ENCODE results near the gene ZBTB8B.

The ZBTB8B gene

DNA sequence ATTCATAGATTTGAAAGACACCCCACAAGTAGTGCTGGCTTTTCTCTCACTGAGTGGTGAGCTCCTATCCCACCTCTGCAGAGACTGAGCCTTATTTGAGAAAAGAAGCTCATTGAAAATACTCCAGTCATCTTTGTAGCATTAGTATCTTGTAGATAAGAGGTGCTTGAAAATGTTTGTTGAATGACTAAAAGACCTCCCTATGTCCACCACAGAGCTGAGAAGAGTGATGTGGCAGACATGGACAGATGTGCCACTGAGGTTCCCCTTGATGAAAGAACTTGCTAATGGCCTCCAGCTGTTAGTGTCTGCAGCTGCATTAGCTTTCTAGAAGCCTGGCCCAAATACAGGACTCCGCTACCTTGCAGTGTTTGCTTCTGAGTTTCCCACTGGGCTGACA, 45.1 kb downstream of the ZBTB8B start:
- no peak for TF ChIP-seq CTCF (IDR thresholded peaks at IDR 0.05; ENCODE audit: control insufficient read depth, extremely low read depth, insufficient read depth)
- H3K4me3 ChIP-seq (ENCODE audit: low read depth, low read length) = no peak overlapping the region
- no peak for DNase-seq (ENCODE audit: low read depth)
